HUDEP-2 (cell line): ENCODE data around the gene RABEPK.
"Not testable (repeated sequence)": the region's sequence is repeated elsewhere in the genome, so short reads cannot be mapped to it uniquely, and the experiment has no call there.

ENCODE experiments used
- DNase-seq, 76 experiments: peaks; one replicate each; lab custom pipeline; 2025; ENCODE audit not compliant: unreplicated experiment in 76 of 76; lab: John Stamatoyannopoulos, UW

Gene RABEPK

GRCh38 chr9:125241863-125242739, 41.8 kb downstream of the RABEPK start:
- DNase-seq: peak in 10 of 76 experiments; percentile 12 to 67 (median 24)

GRCh38 chr9:125243792-125244260, 43.5 kb downstream of the RABEPK start:
- no peak for DNase-seq

- DNase-seq: no peak
Measured at GRCh38 chr9:125246261-125246667, 45.9 kb downstream of the RABEPK start.

GRCh38 chr9:125254231-125254630, 53.9 kb downstream of the RABEPK start:
- DNase-seq: no peak

GRCh38 chr9:125255781-125256391, 55.5 kb downstream of the RABEPK start:
- DNase-seq: peak in 24 of 76 experiments; percentile 5 to 43 (median 13)

- DNase-seq: no peak
Measured at GRCh38 chr9:125258160-125258785, 57.9 kb downstream of the RABEPK start.

- no peak for DNase-seq
Measured at GRCh38 chr9:125258832-125259534, 58.6 kb downstream of the RABEPK start.

- DNase-seq: no peak
Measured at GRCh38 chr9:125260561-125260960, 60.2 kb downstream of the RABEPK start.

GRCh38 chr9:125261501-125262293, 61.4 kb downstream of the RABEPK start, which contains the start of gene GAPVD1:
Gene GAPVD1, plus strand, starts transcription at chr9:125261826. Its CDS starts 37,096 bp downstream, at chr9:125298922.
- DNase-seq: peak in 75 of 76 experiments; percentile 28 to 90 (median 79)

- peak in 13 of 76 experiments; percentile 4 to 64 (median 30) for DNase-seq
Measured at GRCh38 chr9:125262294-125262991, 62.1 kb downstream of the RABEPK start.

- DNase-seq: not testable (repeated sequence)
Measured at GRCh38 chr9:125264068-125264467, 63.7 kb downstream of the RABEPK start.

- no peak for DNase-seq
Measured at GRCh38 chr9:125268394-125269013, 68.2 kb downstream of the RABEPK start.

GRCh38 chr9:125269014-125269397, 68.7 kb downstream of the RABEPK start:
- DNase-seq: no peak

- no peak for DNase-seq
Measured at GRCh38 chr9:125271081-125271480, 70.7 kb downstream of the RABEPK start.

- no peak for DNase-seq
Measured at GRCh38 chr9:125272697-125273096, 72.4 kb downstream of the RABEPK start.

GRCh38 chr9:125276771-125277170, 76.4 kb downstream of the RABEPK start:
- no peak for DNase-seq

GRCh38 chr9:125277411-125277810, 77.1 kb downstream of the RABEPK start:
- no peak for DNase-seq

- DNase-seq: no peak
Measured at GRCh38 chr9:125280945-125281344, 80.6 kb downstream of the RABEPK start.
